Stimulated activated CD8-positive, alpha-beta memory T cell treated with anti-CD3 and anti-CD28 coated beads, Interleukin-4, amount 100 ng/mL, for 1 hour (primary cell): ENCODE data around the gene OTUD5.

ENCODE experiments used
- DNase-seq, 2 donors: peaks; one replicate each; pipeline ENCODE4 v3.0.0-alpha.2; 2020; ENCODE audit warnings: low read depth in 2 of 2, low spot score in 1 of 2

OTUD5 gene

GRCh38 chrX:48937054-48937907 lies 20.1 kb downstream of the OTUD5 start:
- peak; percentile 75 to 78 for DNase-seq

GRCh38 chrX:48936429-48937053 lies 20.9 kb downstream of the OTUD5 start:
- no peak for DNase-seq

DNA sequence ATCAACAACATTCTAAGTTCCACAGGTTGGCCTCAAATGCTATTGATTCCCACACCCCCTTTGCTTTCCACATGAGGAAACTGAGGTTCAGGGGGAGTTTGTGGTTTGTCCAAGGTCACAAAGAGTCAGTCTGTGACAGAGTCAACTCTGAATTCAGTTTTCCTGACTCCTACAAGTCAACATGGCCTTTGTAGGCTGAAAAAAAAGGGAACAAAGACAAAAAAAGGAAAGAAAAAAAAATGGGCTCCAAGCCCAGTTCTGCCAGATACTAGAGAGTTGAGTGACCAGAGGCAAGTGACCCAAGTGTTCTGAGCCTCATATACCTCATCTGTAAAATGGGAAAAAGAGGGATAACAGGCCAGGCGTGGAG lies 22.1 kb downstream of the OTUD5 start:
- DNase-seq, result no peak

GRCh38 chrX:48934581-48935300 lies 22.7 kb downstream of the OTUD5 start:
- DNase-seq, result no peak

DNA sequence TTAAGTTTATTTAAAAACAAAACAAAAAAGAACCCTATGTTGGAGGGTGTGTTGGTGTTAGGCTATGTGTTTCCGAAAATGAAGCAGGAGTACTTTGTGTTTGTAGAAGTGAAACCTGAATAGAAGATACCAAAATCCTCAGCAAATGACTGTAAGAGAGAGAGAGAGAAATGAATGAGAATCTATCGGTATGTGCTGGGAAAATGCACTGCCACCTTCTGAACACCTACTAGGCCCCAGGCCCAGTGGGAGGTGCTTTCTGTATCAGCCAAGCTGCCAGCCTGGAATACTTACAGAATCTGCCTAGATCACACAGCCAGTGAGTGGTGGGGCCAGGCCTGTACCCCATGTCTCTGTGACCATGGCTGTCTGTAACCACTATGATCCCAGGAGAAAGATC lies 23.6 kb downstream of the OTUD5 start:
- DNase-seq, result no peak

DNA sequence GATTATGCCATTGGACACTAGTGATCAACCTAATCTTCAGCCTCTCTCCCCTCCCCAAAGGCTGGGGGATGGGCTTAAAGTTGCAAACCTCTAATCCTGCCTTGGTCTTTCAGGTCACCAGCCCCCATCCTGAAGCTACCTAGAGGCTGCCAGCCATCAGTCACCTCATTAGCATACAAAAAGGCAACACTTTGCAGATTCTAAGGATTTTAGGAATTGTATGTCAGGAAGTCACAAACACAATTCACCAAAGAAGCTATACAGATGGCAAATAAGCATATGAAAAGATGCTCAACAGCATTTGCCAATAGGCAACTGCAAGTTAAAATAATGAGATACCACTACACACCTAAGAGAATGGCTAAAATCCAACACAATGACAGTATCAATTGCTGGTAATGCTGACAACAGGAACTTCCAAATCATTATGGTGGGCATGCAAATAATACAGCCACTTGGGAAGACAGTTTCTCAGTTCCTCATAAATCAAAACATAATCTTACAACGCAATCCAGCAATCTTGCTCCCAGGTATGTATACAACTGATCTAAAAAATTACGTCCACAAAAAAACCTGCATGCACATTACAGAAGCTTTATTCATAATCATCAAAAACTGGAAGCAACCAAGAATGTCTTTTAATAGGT lies 29.5 kb downstream of the OTUD5 start:
- no peak for DNase-seq

GRCh38 chrX:48927123-48927522 lies 30.3 kb downstream of the OTUD5 start:
- DNase-seq, result no peak

- DNase-seq, result no peak
These were observed 33.1 kb downstream of the OTUD5 start for GRCh38 chrX:48924270-48924669.

GRCh38 chrX:48923771-48924170 lies 33.6 kb downstream of the OTUD5 start:
- DNase-seq, result no peak

GRCh38 chrX:48920718-48921104 lies 36.7 kb downstream of the OTUD5 start:
- no peak for DNase-seq

DNA sequence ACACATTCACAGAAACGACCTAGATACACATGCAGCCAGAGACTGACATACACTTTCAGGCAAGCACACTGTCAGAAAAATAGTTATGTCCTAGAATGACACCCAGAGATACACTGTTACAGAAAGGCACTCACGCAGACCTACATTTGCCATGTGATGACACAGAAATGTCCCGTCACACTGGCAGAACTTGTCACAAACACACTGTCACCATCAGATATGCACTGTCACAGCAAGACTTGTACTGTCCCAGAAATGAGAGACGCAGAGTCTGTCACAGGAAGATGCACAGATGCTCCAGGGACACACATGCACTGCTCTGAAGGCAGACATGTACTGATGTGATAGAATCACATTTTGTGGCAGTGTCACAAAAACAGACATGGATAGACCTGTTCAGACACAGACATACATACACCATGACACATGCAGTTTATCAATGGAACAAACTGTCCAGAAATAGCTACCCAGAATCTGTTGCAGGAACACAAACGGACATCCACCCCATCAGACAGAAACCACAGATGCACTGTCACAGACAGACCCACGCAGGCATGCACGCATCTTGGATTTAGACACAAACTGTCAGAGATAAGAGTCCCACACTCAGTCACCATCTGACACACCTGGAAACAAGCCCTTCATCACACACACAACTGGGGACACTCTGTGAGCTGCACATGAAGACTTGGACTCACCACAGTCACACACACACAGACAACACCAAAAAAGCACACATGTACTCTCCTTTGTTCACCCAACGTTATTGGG lies 37.3 kb downstream of the OTUD5 start:
- DNase-seq, result no peak

DNA sequence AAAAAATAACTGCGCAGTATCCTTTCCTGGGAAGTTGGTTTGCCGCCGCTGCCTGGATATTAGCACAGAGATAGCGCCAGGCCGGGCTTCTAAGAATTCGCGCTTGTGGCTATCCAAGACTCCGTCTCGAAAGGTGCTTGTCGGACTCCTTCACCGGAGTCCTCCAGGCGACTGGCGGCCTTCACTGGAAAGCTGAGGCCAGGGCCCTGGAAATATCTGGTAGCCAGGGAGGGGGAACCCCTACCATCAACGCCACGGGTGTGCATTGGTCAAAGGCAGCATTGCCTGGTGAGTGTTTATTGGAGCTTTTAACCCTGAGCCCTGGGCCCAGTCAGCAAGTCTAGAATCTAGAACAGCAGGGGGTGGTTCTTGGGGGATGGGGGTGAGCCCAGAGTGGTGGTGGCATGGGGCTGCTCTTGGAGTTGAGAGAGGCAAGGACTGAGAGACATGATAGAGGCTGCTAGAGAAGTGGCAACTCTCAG lies 38.0 kb downstream of the OTUD5 start:
- no peak for DNase-seq

DNA sequence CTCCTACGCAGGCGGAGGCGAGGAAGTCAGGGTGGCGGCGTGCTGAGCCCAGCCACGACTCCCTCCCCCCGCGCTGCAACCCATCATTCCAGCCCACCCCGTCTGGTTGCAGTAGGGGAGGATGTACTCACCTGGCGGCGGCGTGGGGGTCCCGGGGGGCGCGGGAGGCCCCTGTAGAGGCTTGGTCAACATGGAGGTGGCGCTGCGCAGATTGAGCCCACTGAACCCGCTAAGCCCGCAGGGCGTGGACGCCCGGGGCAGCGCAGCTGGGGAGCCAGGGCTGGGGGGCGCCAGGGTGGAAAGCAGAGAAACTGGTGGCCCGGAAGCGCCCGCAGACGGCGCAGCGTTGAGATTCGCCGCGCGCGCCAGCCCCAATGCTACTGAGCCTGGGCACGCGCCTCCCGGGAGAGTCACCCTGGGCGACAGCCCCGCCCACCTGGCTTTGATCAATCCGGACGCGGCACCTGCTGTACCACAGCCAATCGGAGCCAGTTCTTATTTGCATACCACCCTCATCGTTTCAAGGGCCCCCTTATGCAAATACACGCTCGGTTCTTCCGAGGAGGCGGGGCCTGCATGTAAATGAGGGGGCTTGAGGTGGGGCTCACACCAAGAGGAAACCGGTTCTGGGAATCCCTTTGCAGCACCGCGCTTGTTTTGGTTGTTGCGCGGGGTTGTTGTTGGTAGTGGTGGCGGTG lies 38.6 kb downstream of the OTUD5 start, which contains the start of gene PIM2:
TSS of gene PIM2 (minus strand) at position 382 of the 698 bp plus-strand sequence. CDS start at position 192, 190 bp downstream.
- peak; percentile 71 to 84 for DNase-seq

DNA sequence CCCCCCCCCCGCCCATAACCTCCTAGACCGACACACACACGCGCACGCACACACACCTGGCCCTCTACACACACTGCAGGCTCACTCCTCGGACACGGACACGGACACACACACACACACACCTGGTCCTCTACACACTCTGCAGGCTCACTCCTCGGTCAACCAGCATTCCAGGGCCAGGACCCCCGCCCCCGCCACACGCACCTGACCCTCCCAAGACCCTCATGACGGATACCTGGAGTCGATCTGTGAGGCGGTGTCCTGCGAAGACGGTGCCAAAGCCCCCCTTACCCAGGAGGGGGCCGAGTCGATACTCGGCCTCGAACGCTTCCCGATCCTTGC lies 39.1 kb downstream of the OTUD5 start:
- no peak for DNase-seq

- peak; percentile 61 to 75 for DNase-seq
These were observed 40.0 kb downstream of the OTUD5 start for GRCh38 chrX:48917139-48918001.

- no peak for DNase-seq
These were observed 42.6 kb downstream of the OTUD5 start for GRCh38 chrX:48914593-48915493.

DNA sequence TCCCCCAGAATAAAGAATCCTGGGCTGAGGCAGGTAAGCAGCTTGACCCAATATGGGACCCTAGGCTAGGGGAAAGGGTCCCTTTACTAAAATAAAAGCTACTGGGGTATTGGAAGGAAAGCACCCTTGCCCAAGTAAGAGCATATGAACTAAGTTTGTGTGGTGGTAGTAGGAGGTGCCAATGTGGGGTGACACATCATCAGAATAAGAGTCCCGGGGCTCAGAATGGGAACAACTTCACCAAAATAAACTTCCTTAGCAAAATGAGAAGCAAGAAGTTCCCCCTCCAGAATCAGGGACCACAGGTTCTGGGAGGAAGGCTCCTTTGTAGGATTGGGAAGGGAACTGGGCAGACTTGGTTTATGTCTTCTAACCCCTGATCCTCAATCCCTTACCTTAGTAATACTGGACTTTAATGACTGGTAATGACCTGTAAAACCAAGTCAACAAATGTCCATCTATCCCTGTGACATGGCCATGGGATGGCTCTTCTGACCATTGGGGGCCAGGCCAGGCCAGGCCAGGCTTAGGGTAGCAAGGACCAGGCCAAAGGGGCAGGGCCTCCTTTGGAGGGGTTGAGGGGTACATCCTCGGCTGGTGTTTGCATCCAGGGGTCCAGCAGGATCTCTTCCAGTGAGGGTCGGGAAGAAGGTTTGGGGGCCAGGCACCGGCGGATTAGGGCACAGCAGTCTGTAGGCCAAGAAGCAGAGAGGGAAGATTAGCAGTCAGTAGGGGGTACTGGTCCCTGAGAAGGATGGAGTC lies 43.6 kb downstream of the OTUD5 start:
- DNase-seq, result no peak
